NB4 (cell line): ENCODE data around the gene RBBP8.

Source experiments
- DNase-seq: peaks from one replicate; pipeline ENCODE4 v3.0.0; 2010; ENCODE audit warnings: low read depth
- H3K4me3 ChIP-seq: one replicate; pipeline ENCODE4 v1.5.1; 2011; ENCODE audit warnings: mild to moderate bottlenecking, low read depth, low read length, moderate library complexity
- MAX ChIP-seq: IDR thresholded peaks from 2 replicates; pipeline ENCODE4 v1.6.1; 2011; ENCODE audit warnings: low read depth, low read length
- MYC ChIP-seq: IDR thresholded peaks from 2 replicates; pipeline ENCODE4 v1.6.1; 2011; ENCODE audit warnings: low read depth, low read length
- POLR2A ChIP-seq: IDR thresholded peaks from 2 replicates; pipeline ENCODE4 v1.6.1; 2011; ENCODE audit warnings: mild to moderate bottlenecking; ENCODE audit not compliant: insufficient read length; ENCODE audit errors: extremely low read depth
- TF ChIP-seq, protein P1 (sequence below): IDR thresholded peaks from one replicate; pipeline ENCODE4 v1.5.1; 2012; ENCODE audit warnings: low read depth, low read length

Gene RBBP8

DNA sequence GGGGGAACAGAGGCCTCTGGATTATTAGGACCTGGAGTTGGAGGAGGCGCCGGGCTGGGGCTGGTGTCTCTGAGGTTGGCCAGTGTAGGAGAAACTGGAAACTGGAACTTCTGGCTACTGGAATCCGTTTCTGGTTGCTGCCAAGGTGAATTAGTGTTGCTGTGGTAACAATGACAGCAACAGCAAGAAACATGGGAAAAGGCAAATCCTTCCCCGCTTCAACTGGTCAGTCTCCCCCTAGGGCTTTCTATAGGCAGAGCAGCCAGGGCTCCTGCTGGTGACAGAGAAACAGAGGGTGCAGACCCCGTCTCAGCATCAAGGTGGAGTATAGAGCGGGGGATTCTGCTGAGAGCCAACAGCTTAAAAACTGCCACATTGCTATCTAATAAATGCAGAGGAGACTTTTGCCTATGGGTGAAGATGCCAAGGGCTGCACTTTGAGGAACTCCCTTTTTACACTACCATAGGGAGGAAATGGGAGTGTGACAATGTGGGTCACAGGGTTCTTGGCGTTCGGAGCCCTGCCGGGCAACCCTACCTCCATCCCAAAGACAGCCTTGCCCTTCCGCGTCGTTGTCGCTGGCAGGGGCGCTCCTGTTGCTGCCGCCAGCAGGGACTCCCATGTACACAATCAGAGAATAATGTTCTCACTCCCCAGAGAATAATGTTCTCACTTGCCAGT is 120.8 kb downstream of the RBBP8 start:
- peak; percentile 24 for DNase-seq
- TF ChIP-seq MAX (no peak), POLR2A (no peak), MYC (no peak)
- TF ChIP-seq, protein P1, sequence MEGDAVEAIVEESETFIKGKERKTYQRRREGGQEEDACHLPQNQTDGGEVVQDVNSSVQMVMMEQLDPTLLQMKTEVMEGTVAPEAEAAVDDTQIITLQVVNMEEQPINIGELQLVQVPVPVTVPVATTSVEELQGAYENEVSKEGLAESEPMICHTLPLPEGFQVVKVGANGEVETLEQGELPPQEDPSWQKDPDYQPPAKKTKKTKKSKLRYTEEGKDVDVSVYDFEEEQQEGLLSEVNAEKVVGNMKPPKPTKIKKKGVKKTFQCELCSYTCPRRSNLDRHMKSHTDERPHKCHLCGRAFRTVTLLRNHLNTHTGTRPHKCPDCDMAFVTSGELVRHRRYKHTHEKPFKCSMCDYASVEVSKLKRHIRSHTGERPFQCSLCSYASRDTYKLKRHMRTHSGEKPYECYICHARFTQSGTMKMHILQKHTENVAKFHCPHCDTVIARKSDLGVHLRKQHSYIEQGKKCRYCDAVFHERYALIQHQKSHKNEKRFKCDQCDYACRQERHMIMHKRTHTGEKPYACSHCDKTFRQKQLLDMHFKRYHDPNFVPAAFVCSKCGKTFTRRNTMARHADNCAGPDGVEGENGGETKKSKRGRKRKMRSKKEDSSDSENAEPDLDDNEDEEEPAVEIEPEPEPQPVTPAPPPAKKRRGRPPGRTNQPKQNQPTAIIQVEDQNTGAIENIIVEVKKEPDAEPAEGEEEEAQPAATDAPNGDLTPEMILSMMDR: no peak
- H3K4me3 ChIP-seq: no peak overlapping the region

DNA sequence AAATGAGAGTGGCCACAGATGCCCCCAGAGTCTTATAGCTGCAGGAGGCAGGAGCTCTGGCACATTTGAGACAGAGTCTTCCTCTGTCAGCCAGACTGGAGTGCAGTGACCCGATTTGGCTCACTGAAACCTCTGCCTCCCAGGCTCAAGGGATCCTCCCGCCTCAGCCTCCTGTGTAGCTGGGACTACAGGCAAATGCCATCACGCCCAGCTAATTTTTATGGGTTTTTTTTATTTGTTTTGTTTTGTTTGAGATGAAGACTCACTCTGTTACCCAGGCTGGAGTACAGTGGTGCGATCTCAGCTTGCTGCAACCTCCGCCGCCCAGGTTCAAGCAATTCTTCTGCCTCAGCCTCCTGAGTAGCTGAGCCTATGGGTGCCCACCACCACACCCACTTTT is 121.4 kb downstream of the RBBP8 start:
- no peak for TF ChIP-seq MYC
- TF ChIP-seq, protein P1: no peak
- TF ChIP-seq MAX: no peak
- no peak for TF ChIP-seq POLR2A
- no peak overlapping the region for H3K4me3 ChIP-seq
- DNase-seq: no peak

GRCh38 chr18:23056315-23056714 is 123.2 kb downstream of the RBBP8 start:
- TF ChIP-seq MAX: no peak
- no peak for TF ChIP-seq MYC
- TF ChIP-seq POLR2A: no peak
- TF ChIP-seq, protein P1: no peak
- DNase-seq: no peak
- H3K4me3 ChIP-seq: no peak overlapping the region

DNA sequence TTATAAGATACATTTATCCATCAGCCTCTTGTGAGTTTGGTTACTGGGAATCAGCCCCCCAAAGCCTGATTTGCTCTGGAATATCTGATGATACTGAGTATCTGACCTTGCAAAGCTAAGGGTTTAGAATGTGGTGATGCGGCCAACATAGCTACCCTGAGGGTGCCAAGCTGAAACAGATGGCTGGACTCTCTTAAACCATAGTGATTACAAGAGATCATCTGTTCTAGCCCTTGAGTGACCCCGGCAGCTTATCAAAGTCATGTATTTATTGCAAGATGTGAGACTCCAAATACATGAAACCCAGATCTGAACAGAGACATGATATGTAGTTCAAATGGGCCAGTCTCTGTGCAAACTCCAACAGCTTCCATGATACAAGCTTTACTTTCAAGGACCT is 124.0 kb downstream of the RBBP8 start:
- TF ChIP-seq MAX: no peak
- TF ChIP-seq POLR2A: no peak
- TF ChIP-seq MYC: no peak
- no peak for DNase-seq
- no peak overlapping the region for H3K4me3 ChIP-seq

- no peak for DNase-seq
- TF ChIP-seq POLR2A: no peak
- H3K4me3 ChIP-seq: no peak overlapping the region
Observed at GRCh38 chr18:23058746-23059415, 125.8 kb downstream of the RBBP8 start.

GRCh38 chr18:23059541-23060465 is 126.7 kb downstream of the RBBP8 start:
- H3K4me3 ChIP-seq: no peak overlapping the region
- no peak for DNase-seq
- TF ChIP-seq, protein P1: no peak
- TF ChIP-seq POLR2A: no peak
- no peak for TF ChIP-seq MAX
- TF ChIP-seq MYC: no peak
